ENCODE results near the gene CETP. TPM values are rescaled to one million over a fixed set of nuclear protein-coding genes. Genes with fewer than 3 reads are reported as not detected.

Gene CETP
- total and polyA plus RNA-seq, 5 donors from 2014 or later, result 0.27 TPM; not detected in 4

- Histone ChIP-seq H3K4me3 (ENCODE audit: low read depth, low read length) (peak overlapping the region; percentile 51), H3K4me1 (ENCODE audit: control insufficient read depth, insufficient read depth, low read length, poor library complexity, severe bottlenecking) (peaks cover 88% of the 10 kb centered on the region), H3K9me3 (ENCODE audit: control insufficient read depth in 2 of 2, low read length in 2 of 2) (no peaks in the 10 kb centered on the region), H3K36me3 (ENCODE audit: control insufficient read depth, insufficient read depth, low read length) (peaks cover 31% of the 10 kb centered on the region), H3K27me3 (ENCODE audit: control insufficient read depth, insufficient read depth, low read length) (no peaks in the 10 kb centered on the region), H3K27ac (ENCODE audit: insufficient read depth, low read length, poor library complexity, severe bottlenecking) (peak overlapping the region; percentile 88)
- no peaks in the 10 kb centered on the region for H3K9me3 Mint-ChIP-seq
- ATAC-seq (ENCODE audit: low read depth in 2 of 2) (no peak), DNase-seq (no peak)
- peak overlapping the region; percentile 91 to 97 (median 96) for H3K27ac Mint-ChIP-seq
- peaks cover 33 to 97% (median 76%) of the 10 kb centered on the region in 4 donors for H3K4me1 Mint-ChIP-seq
- H3K36me3 Mint-ChIP-seq, result peaks cover 27% of the 10 kb centered on the region
- peak overlapping the region; percentile 79 to 87 (median 82) for H3K4me3 Mint-ChIP-seq
- H3K27me3 Mint-ChIP-seq, result no peaks in the 10 kb centered on the region
Measured at GRCh38 chr16:56998861-56999260, 37.1 kb downstream of the CETP start.

GRCh38 chr16:56999409-57000270 is 37.9 kb downstream of the CETP start:
- peaks cover 34 to 97% (median 75%) of the 10 kb centered on the region in 4 donors for H3K4me1 Mint-ChIP-seq
- H3K4me3 ChIP-seq (ENCODE audit: low read depth, low read length), result peak overlapping the region; percentile 51
- peak overlapping the region; percentile 79 to 87 (median 82) for H3K4me3 Mint-ChIP-seq

GRCh38 chr16:57000271-57001025 is 38.7 kb downstream of the CETP start:
- peaks cover 0 to 2% (median 0%) of the 10 kb centered on the region in 7 donors for H3K9me3 Mint-ChIP-seq
- H3K4me1 Mint-ChIP-seq, result peaks cover 39 to 97% (median 77%) of the 10 kb centered on the region in 4 donors
- peaks cover 43% of the 10 kb centered on the region for H3K36me3 ChIP-seq (ENCODE audit: control insufficient read depth, insufficient read depth, low read length)
- no peaks in the 10 kb centered on the region for H3K27me3 ChIP-seq (ENCODE audit: control insufficient read depth, insufficient read depth, low read length)
- H3K27me3 Mint-ChIP-seq, result no peaks in the 10 kb centered on the region
- H3K4me1 ChIP-seq (ENCODE audit: control insufficient read depth, insufficient read depth, low read length, poor library complexity, severe bottlenecking), result peaks cover 88% of the 10 kb centered on the region
- peak overlapping the region; percentile 88 for H3K27ac ChIP-seq (ENCODE audit: insufficient read depth, low read length, poor library complexity, severe bottlenecking)
- peaks cover 34% of the 10 kb centered on the region for H3K36me3 Mint-ChIP-seq
- DNase-seq, result peak in 1 of 3 donors; percentile 40
- no peaks in the 10 kb centered on the region for H3K9me3 ChIP-seq (ENCODE audit: control insufficient read depth in 2 of 2, low read length in 2 of 2)
- peak overlapping the region; percentile 79 to 87 (median 82) for H3K4me3 Mint-ChIP-seq
- H3K4me3 ChIP-seq (ENCODE audit: low read depth, low read length), result peak overlapping the region; percentile 51
- peak; percentile 42 to 56 for ATAC-seq (ENCODE audit: low read depth in 2 of 2)
- peak overlapping the region; percentile 91 to 97 (median 96) for H3K27ac Mint-ChIP-seq

More at GRCh38 chr16:56999409-57000270, 37.9 kb downstream of the CETP start:
- Histone ChIP-seq H3K36me3 (ENCODE audit: control insufficient read depth, insufficient read depth, low read length) (peaks cover 39% of the 10 kb centered on the region), H3K4me1 (ENCODE audit: control insufficient read depth, insufficient read depth, low read length, poor library complexity, severe bottlenecking) (peaks cover 88% of the 10 kb centered on the region), H3K27me3 (ENCODE audit: control insufficient read depth, insufficient read depth, low read length) (no peaks in the 10 kb centered on the region), H3K27ac (ENCODE audit: insufficient read depth, low read length, poor library complexity, severe bottlenecking) (peak overlapping the region; percentile 88), H3K9me3 (ENCODE audit: control insufficient read depth in 2 of 2, low read length in 2 of 2) (no peaks in the 10 kb centered on the region)
- ATAC-seq (ENCODE audit: low read depth in 2 of 2) (peak; percentile 54 to 57), DNase-seq (peak; percentile 31 to 46 (median 41))
- Mint-ChIP-seq H3K9me3 (peaks cover 0 to 2% (median 0%) of the 10 kb centered on the region in 7 donors), H3K36me3 (peaks cover 27% of the 10 kb centered on the region), H3K27ac (peak overlapping the region; percentile 91 to 97 (median 96)), H3K27me3 (no peaks in the 10 kb centered on the region)

GRCh38 chr16:57001026-57001679 is 39.4 kb downstream of the CETP start:
- Mint-ChIP-seq H3K27me3 (no peaks in the 10 kb centered on the region), H3K4me3 (peak overlapping the region; percentile 41 to 87 (median 82))
- ATAC-seq (ENCODE audit: low read depth in 2 of 2), result no peak

GRCh38 chr16:57003439-57004386 is 42.0 kb downstream of the CETP start:
- Histone ChIP-seq H3K27ac (ENCODE audit: insufficient read depth, low read length, poor library complexity, severe bottlenecking) (peak overlapping the region; percentile 51), H3K4me1 (ENCODE audit: control insufficient read depth, insufficient read depth, low read length, poor library complexity, severe bottlenecking) (peaks cover 81% of the 10 kb centered on the region), H3K36me3 (ENCODE audit: control insufficient read depth, insufficient read depth, low read length) (peaks cover 35% of the 10 kb centered on the region), H3K27me3 (ENCODE audit: control insufficient read depth, insufficient read depth, low read length) (no peaks in the 10 kb centered on the region), H3K4me3 (ENCODE audit: low read depth, low read length) (peak overlapping the region; percentile 38), H3K9me3 (ENCODE audit: control insufficient read depth in 2 of 2, low read length in 2 of 2) (no peaks in the 10 kb centered on the region)
- H3K27ac Mint-ChIP-seq, result peak overlapping the region; percentile 86 to 96 (median 88)
- H3K4me1 Mint-ChIP-seq, result peaks cover 44 to 93% (median 66%) of the 10 kb centered on the region in 4 donors
- peaks cover 0 to 2% (median 0%) of the 10 kb centered on the region in 7 donors for H3K9me3 Mint-ChIP-seq
- H3K36me3 Mint-ChIP-seq, result peaks cover 34% of the 10 kb centered on the region
- H3K27me3 Mint-ChIP-seq, result no peaks in the 10 kb centered on the region
- ATAC-seq (ENCODE audit: low read depth in 2 of 2) (no peak), DNase-seq (no peak)
- peak overlapping the region; percentile 51 to 84 (median 69) for H3K4me3 Mint-ChIP-seq

More at GRCh38 chr16:57001026-57001679, 39.4 kb downstream of the CETP start:
- H3K4me3 ChIP-seq (ENCODE audit: low read depth, low read length), result peak overlapping the region; percentile 26
- H3K27me3 ChIP-seq (ENCODE audit: control insufficient read depth, insufficient read depth, low read length), result no peaks in the 10 kb centered on the region
- Mint-ChIP-seq H3K4me1 (peaks cover 40 to 97% (median 75%) of the 10 kb centered on the region in 4 donors), H3K36me3 (peaks cover 35% of the 10 kb centered on the region), H3K9me3 (peaks cover 0 to 2% (median 0%) of the 10 kb centered on the region in 7 donors), H3K27ac (peak overlapping the region; percentile 91 to 97 (median 96))
- H3K9me3 ChIP-seq (ENCODE audit: control insufficient read depth in 2 of 2, low read length in 2 of 2), result no peaks in the 10 kb centered on the region
- H3K36me3 ChIP-seq (ENCODE audit: control insufficient read depth, insufficient read depth, low read length), result peaks cover 41% of the 10 kb centered on the region
- H3K4me1 ChIP-seq (ENCODE audit: control insufficient read depth, insufficient read depth, low read length, poor library complexity, severe bottlenecking), result peaks cover 88% of the 10 kb centered on the region
- no peak for DNase-seq
- H3K27ac ChIP-seq (ENCODE audit: insufficient read depth, low read length, poor library complexity, severe bottlenecking), result peak overlapping the region; percentile 88

GRCh38 chr16:57004387-57005250 is 42.9 kb downstream of the CETP start:
- peak overlapping the region; percentile 8 for H3K4me3 ChIP-seq (ENCODE audit: low read depth, low read length)
- H3K4me1 ChIP-seq (ENCODE audit: control insufficient read depth, insufficient read depth, low read length, poor library complexity, severe bottlenecking), result peaks cover 81% of the 10 kb centered on the region
- no peaks in the 10 kb centered on the region for H3K27me3 Mint-ChIP-seq
- peaks cover 0 to 2% (median 0%) of the 10 kb centered on the region in 7 donors for H3K9me3 Mint-ChIP-seq
- H3K9me3 ChIP-seq (ENCODE audit: control insufficient read depth in 2 of 2, low read length in 2 of 2), result no peaks in the 10 kb centered on the region
- DNase-seq (no peak), ATAC-seq (ENCODE audit: low read depth in 2 of 2) (no peak)
- peak overlapping the region; percentile 67 to 90 (median 81) for H3K4me3 Mint-ChIP-seq
- H3K27ac Mint-ChIP-seq, result peak overlapping the region; percentile 86 to 98 (median 88)
- H3K27me3 ChIP-seq (ENCODE audit: control insufficient read depth, insufficient read depth, low read length), result no peaks in the 10 kb centered on the region
- H3K36me3 Mint-ChIP-seq, result peaks cover 35% of the 10 kb centered on the region
- peaks cover 35% of the 10 kb centered on the region for H3K36me3 ChIP-seq (ENCODE audit: control insufficient read depth, insufficient read depth, low read length)
- peak overlapping the region; percentile 51 for H3K27ac ChIP-seq (ENCODE audit: insufficient read depth, low read length, poor library complexity, severe bottlenecking)
- peaks cover 39 to 91% (median 60%) of the 10 kb centered on the region in 4 donors for H3K4me1 Mint-ChIP-seq
